Naive thymus-derived CD8-positive, alpha-beta T cell (primary cell): ENCODE results near the gene DBI. TPM values are rescaled to one million over a fixed set of nuclear protein-coding genes. Genes with fewer than 3 reads are reported as not detected.

ENCODE experiments used
- ATAC-seq, 2 donors: fragments of 150-1000 bp; cut with Tn5 transposase in 1 of 2; sonication (Bioruptor Pico), chemical (Tn5 transposase) in 1 of 2; 1 replicate in 1 of 2; 2 replicates in 1 of 2; pipeline ENCODE4 v1.10.0; 2021; ENCODE audit warnings: mild to moderate bottlenecking in 2 of 2, moderate library complexity in 2 of 2
- POLR2A ChIA-PET: fragments of 350-600 bp; sonication (Branson Sonifier 250); formaldehyde crosslinking; loops from one replicate; lab custom pipeline; 2021; ENCODE audit warnings: antibody characterized with exemption; lab: Charles Lee
- DNase-seq, 10 donors: peaks; one replicate each; pipeline versions ENCODE4 v3.0.0 to v3.0.0-alpha.2; 2020 to 2022
- H3K27ac Mint-ChIP-seq, 10 donors: one replicate each; pipeline ENCODE4 v1.8.0; 2020 to 2022; ENCODE audit warnings: mild to moderate bottlenecking in 10 of 10, mixed read lengths in 10 of 10, moderate library complexity in 4 of 10, inconsistent platforms in 1 of 10
- H3K27me3 Mint-ChIP-seq, 5 donors: one replicate each; pipeline ENCODE4 v1.8.0; 2021 to 2022; ENCODE audit warnings: mixed read lengths in 5 of 5
- H3K36me3 Mint-ChIP-seq, 3 donors: one replicate each; pipeline ENCODE4 v1.8.0; 2020 to 2022; ENCODE audit warnings: mixed read lengths in 3 of 3, mild to moderate bottlenecking in 2 of 3, inconsistent platforms in 1 of 3
- H3K4me1 Mint-ChIP-seq, 4 donors: one replicate each; pipeline ENCODE4 v1.8.0; 2021 to 2022; ENCODE audit warnings: mixed read lengths in 4 of 4
- H3K4me3 Mint-ChIP-seq, 10 donors: one replicate each; pipeline ENCODE4 v1.8.0; 2020 to 2022; ENCODE audit warnings: mild to moderate bottlenecking in 10 of 10, mixed read lengths in 10 of 10, moderate library complexity in 6 of 10, inconsistent platforms in 1 of 10
- H3K9me3 Mint-ChIP-seq, 9 donors: one replicate each; pipeline ENCODE4 v1.8.0; 2020 to 2022; ENCODE audit warnings: mixed read lengths in 9 of 9, mild to moderate bottlenecking in 3 of 9, inconsistent platforms in 1 of 9, moderate library complexity in 1 of 9
- polyA plus RNA-seq, 3 donors: library from polyadenylated mRNA; unstranded; fragments of 300-500 nt; fragmentation: Illumina TruSeq; gene quantifications; one replicate each; pipeline ENCODE4 v1.2.3, GENCODE V29; 2021
- total RNA-seq, 8 experiments: library from RNA in 2 of 8; stranded (reverse) in 2 of 8; gene quantifications; one replicate each; pipeline ENCODE4 v1.2.3 and lab custom pipeline; 2021 to 2026

The DBI gene
- total and polyA plus RNA-seq, 5 experiments from 2014 or later, result 41.5 to 374 (median 249) TPM

DNA sequence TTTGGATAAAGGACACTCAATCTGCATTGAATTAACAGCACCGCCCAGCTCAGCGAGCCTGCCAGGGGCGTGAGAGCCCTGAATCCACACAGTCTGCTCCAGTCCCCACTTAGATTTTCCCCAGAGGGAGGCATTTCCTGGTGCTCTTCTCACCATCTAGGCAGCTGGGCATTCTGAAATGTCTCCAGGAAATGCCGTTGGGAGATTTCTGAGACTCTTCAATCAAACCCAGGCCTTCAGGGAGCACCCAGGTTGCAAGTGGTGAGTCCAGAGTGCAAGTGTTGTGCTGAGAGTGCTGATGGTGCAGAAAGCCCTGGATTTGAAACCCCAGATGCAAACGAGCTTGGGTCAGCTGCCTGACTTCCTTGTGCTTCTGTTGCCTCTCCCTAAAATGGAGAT is 41.4 kb downstream of the DBI start:
- H3K4me3 Mint-ChIP-seq, result no peak overlapping the region
- no peaks in the 10 kb centered on the region for H3K9me3 Mint-ChIP-seq
- POLR2A ChIA-PET, result no interaction called here
- H3K27ac Mint-ChIP-seq, result no peak overlapping the region
- DNase-seq (no peak), ATAC-seq (no peak)
- peaks cover 0 to 4% (median 0%) of the 10 kb centered on the region in 5 donors for H3K27me3 Mint-ChIP-seq
- peaks cover 0 to under 1% (median 0%) of the 10 kb centered on the region in 4 donors for H3K4me1 Mint-ChIP-seq
- H3K36me3 Mint-ChIP-seq, result no peaks in the 10 kb centered on the region

DNA sequence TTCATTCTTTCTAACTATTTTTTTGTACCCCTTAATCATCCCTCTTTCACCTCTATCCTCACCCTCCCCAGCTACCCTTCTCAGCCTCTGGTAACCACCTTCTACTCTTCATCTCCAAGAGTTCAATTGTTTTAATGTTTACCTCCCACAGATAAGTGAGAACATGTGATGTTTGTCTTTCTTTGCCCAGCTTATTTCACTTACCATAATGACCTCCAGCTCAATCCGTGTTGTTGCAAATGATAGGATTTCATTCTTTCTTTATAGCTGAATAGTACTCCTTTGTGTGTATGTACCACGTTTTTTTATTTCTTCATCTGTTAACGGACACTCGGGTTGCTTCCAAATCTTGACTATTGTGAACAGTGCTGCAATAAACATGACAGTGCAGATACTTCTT is 42.7 kb downstream of the DBI start:
- Mint-ChIP-seq H3K27me3 (peaks cover 0 to 4% (median 0%) of the 10 kb centered on the region in 5 donors), H3K36me3 (no peaks in the 10 kb centered on the region), H3K27ac (no peak overlapping the region), H3K4me3 (no peak overlapping the region), H3K4me1 (peaks cover 0 to 5% (median 2%) of the 10 kb centered on the region in 4 donors), H3K9me3 (no peaks in the 10 kb centered on the region)
- POLR2A ChIA-PET, result no interaction called here
- no peak for ATAC-seq
- no peak for DNase-seq

DNA sequence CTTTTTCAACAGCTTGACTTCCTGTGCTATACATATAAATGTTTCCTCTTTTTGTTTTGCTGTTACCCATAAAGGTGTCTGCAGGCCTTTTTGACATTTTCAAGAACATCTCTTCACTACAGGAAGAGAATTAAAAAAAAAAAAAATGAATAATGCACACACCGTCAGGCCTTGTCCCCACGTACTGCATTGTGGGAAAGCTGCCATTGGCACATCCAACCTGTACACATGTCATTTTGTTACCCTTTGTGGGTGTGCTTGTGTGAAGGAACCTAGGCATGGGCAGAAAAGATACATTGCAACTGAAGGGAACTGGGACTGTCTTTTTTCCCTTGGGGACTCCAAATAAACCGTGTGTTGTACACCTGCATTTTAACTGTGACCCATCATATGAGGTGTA is 48.1 kb downstream of the DBI start:
- DNase-seq (no peak), ATAC-seq (no peak)
- Mint-ChIP-seq H3K27me3 (peaks cover 0 to 4% (median 2%) of the 10 kb centered on the region in 5 donors), H3K4me3 (no peak overlapping the region), H3K4me1 (peaks cover 2 to 17% (median 9%) of the 10 kb centered on the region in 4 donors), H3K27ac (peak overlapping the region in 2 of 10 donors; percentile 13 to 39), H3K36me3 (no peaks in the 10 kb centered on the region), H3K9me3 (no peaks in the 10 kb centered on the region)
- POLR2A ChIA-PET, result no interaction called here

DNA sequence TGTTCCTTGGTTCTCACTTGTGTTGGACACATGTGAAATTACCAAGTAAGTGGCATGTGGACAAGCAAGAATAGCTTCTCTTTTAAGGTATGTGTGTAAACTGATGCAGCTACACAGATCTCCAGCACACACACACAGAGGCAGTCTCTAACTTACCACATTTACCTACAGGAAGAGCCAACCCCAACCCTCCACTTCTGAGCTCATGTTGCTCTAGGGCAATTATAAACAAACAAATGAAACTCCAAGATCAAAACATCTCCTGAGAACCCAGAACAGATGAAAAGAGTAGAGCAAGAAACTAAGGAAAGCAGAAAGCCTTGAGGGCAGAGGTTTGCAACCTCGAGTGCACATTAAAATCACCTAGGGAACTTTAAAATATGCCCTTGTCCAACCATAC is 48.9 kb downstream of the DBI start:
- H3K27ac Mint-ChIP-seq, result peak overlapping the region in 3 of 10 donors; percentile 9 to 39 (median 36)
- H3K9me3 Mint-ChIP-seq, result no peaks in the 10 kb centered on the region
- H3K4me3 Mint-ChIP-seq, result peak overlapping the region in 1 of 10 donors; percentile 34
- peaks cover 2 to 17% (median 9%) of the 10 kb centered on the region in 4 donors for H3K4me1 Mint-ChIP-seq
- POLR2A ChIA-PET, result no interaction called here
- ATAC-seq (no peak), DNase-seq (no peak)
- H3K36me3 Mint-ChIP-seq, result no peaks in the 10 kb centered on the region
- H3K27me3 Mint-ChIP-seq, result peaks cover 0 to 9% (median 2%) of the 10 kb centered on the region in 5 donors

- H3K9me3 Mint-ChIP-seq, result peaks cover 0 to 4% (median 0%) of the 10 kb centered on the region in 9 donors
- peaks cover 0 to 9% (median 2%) of the 10 kb centered on the region in 5 donors for H3K27me3 Mint-ChIP-seq
- H3K4me3 Mint-ChIP-seq, result no peak overlapping the region
- peaks cover 2 to 17% (median 9%) of the 10 kb centered on the region in 4 donors for H3K4me1 Mint-ChIP-seq
- DNase-seq (no peak), ATAC-seq (no peak)
- POLR2A ChIA-PET, result no interaction called here
- H3K27ac Mint-ChIP-seq, result no peak overlapping the region
- no peaks in the 10 kb centered on the region for H3K36me3 Mint-ChIP-seq
Observed at GRCh38 chr2:119416299-119416923, 49.6 kb downstream of the DBI start.

- peaks cover 0 to 6% (median 3%) of the 10 kb centered on the region in 3 donors for H3K36me3 Mint-ChIP-seq
- no peak overlapping the region for H3K4me3 Mint-ChIP-seq
- peaks cover 0 to 19% (median 3%) of the 10 kb centered on the region in 5 donors for H3K27me3 Mint-ChIP-seq
Observed at GRCh38 chr2:119417908-119418307, 51.1 kb downstream of the DBI start.

GRCh38 chr2:119419065-119419464 is 52.3 kb downstream of the DBI start:
- ATAC-seq (no peak), DNase-seq (no peak)
- Mint-ChIP-seq H3K27me3 (peaks cover 3 to 28% (median 8%) of the 10 kb centered on the region in 5 donors), H3K4me1 (peaks cover 2 to 17% (median 7%) of the 10 kb centered on the region in 4 donors), H3K9me3 (peaks cover 0 to 14% (median 5%) of the 10 kb centered on the region in 9 donors), H3K27ac (no peak overlapping the region), H3K4me3 (no peak overlapping the region), H3K36me3 (peaks cover 0 to 6% (median 3%) of the 10 kb centered on the region in 3 donors)
- POLR2A ChIA-PET, result no interaction called here

More at GRCh38 chr2:119417908-119418307, 51.1 kb downstream of the DBI start:
- Mint-ChIP-seq H3K4me1 (peaks cover 2 to 17% (median 9%) of the 10 kb centered on the region in 4 donors), H3K9me3 (peaks cover 0 to 14% (median 5%) of the 10 kb centered on the region in 9 donors), H3K27ac (no peak overlapping the region)
- POLR2A ChIA-PET, result no interaction called here
- DNase-seq, result no peak
- ATAC-seq, result no peak

GRCh38 chr2:119419803-119420508 is 53.2 kb downstream of the DBI start:
- H3K9me3 Mint-ChIP-seq, result peaks cover 0 to 14% (median 5%) of the 10 kb centered on the region in 9 donors
- DNase-seq (no peak), ATAC-seq (no peak)
- POLR2A ChIA-PET, result no interaction called here
- H3K27me3 Mint-ChIP-seq, result peaks cover 3 to 29% (median 13%) of the 10 kb centered on the region in 5 donors
- H3K36me3 Mint-ChIP-seq, result peaks cover 0 to 6% (median 3%) of the 10 kb centered on the region in 3 donors
- peak overlapping the region in 1 of 10 donors; percentile 8 for H3K27ac Mint-ChIP-seq
- no peak overlapping the region for H3K4me3 Mint-ChIP-seq
- peaks cover 2 to 8% (median 5%) of the 10 kb centered on the region in 4 donors for H3K4me1 Mint-ChIP-seq

GRCh38 chr2:119421304-119421703 is 54.5 kb downstream of the DBI start:
- Mint-ChIP-seq H3K4me3 (no peak overlapping the region), H3K27me3 (peaks cover 10 to 39% (median 21%) of the 10 kb centered on the region in 5 donors), H3K9me3 (peaks cover 0 to 14% (median 5%) of the 10 kb centered on the region in 9 donors), H3K36me3 (peaks cover 0 to 6% (median 3%) of the 10 kb centered on the region in 3 donors), H3K27ac (no peak overlapping the region), H3K4me1 (peaks cover 0 to 3% (median 0%) of the 10 kb centered on the region in 4 donors)
- POLR2A ChIA-PET, result no interaction called here
- DNase-seq (no peak), ATAC-seq (no peak)

DNA sequence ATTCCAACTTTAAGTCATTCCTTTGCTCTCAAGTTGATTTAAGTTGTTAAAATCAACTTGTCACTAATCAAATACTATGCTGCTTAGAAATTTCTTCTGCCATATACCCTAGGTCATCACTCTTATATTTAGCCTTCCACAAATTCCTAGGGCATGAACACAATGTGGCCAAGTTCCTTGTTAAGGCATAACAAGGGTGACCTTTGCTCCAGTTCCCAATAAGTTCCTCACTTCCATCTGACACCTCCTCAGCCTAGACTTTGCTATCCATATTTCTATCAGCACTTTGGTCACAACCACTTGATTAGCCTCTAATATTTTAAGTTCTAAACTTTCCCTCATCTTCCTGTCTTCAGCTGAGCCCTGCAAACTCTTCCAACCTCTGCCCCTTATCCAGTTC is 55.0 kb downstream of the DBI start:
- Mint-ChIP-seq H3K4me1 (no peaks in the 10 kb centered on the region), H3K9me3 (peaks cover 0 to 14% (median 5%) of the 10 kb centered on the region in 9 donors), H3K27me3 (peaks cover 15 to 43% (median 23%) of the 10 kb centered on the region in 5 donors), H3K27ac (no peak overlapping the region), H3K36me3 (peaks cover 0 to 6% (median 3%) of the 10 kb centered on the region in 3 donors), H3K4me3 (no peak overlapping the region)
- DNase-seq (no peak), ATAC-seq (no peak)
- POLR2A ChIA-PET, result no interaction called here
